H9 (cell line): ENCODE data around the gene DHX58. TPM values are rescaled to one million over a fixed set of nuclear protein-coding genes. Genes with fewer than 3 reads are reported as not detected.

Experiments
- DNase-seq: peaks from one replicate; pipeline ENCODE4 v3.0.0-alpha.2; 2017
- H2AFZ ChIP-seq: one replicate; pipeline ENCODE4 v1.6.1; 2013; ENCODE audit warnings: mild to moderate bottlenecking, low read length, control low read depth, moderate library complexity
- H2AK5ac ChIP-seq: 2 replicates; pipeline ENCODE4 v1.6.1; 2013; ENCODE audit warnings: low read length, control low read depth, mixed read lengths; ENCODE audit not compliant: insufficient read length
- H2BK120ac ChIP-seq: one replicate; pipeline ENCODE4 v1.6.1; 2013; ENCODE audit warnings: low read depth, mild to moderate bottlenecking, low read length, control low read depth, inconsistent platforms; ENCODE audit not compliant: poor library complexity, severe bottlenecking
- H2BK12ac ChIP-seq: 2 replicates; pipeline ENCODE4 v1.6.1; 2013; ENCODE audit warnings: low read length, control low read depth, mixed read lengths, low read depth; ENCODE audit not compliant: insufficient read length
- H2BK15ac ChIP-seq: 2 replicates; pipeline ENCODE4 v1.6.1; 2013; ENCODE audit warnings: low read depth, low read length, control low read depth
- H2BK20ac ChIP-seq: one replicate; pipeline ENCODE4 v1.6.1; 2013; ENCODE audit warnings: low read depth, mild to moderate bottlenecking, low read length, control low read depth, inconsistent platforms; ENCODE audit not compliant: poor library complexity, severe bottlenecking
- H2BK5ac ChIP-seq: 2 replicates; pipeline ENCODE4 v1.6.1; 2013; ENCODE audit warnings: low read length, control low read depth, mixed read lengths; ENCODE audit not compliant: insufficient read length
- H3K14ac ChIP-seq: 2 replicates; pipeline ENCODE4 v1.6.1; 2013; ENCODE audit warnings: low read length, control low read depth; ENCODE audit not compliant: insufficient read depth
- H3K18ac ChIP-seq: 2 replicates; pipeline ENCODE4 v1.6.1; 2013; ENCODE audit warnings: low read depth, mild to moderate bottlenecking, mixed read lengths, low read length, control low read depth; ENCODE audit not compliant: insufficient read length
- H3K23ac ChIP-seq: 2 replicates; pipeline ENCODE4 v1.6.1; 2013; ENCODE audit warnings: low read length, control low read depth, mixed read lengths, low read depth; ENCODE audit not compliant: insufficient read length
- H3K23me2 ChIP-seq: 2 replicates; pipeline ENCODE4 v1.6.1; 2013; ENCODE audit warnings: low read depth, mild to moderate bottlenecking, mixed read lengths, low read length, control low read depth; ENCODE audit not compliant: insufficient read length, poor library complexity, severe bottlenecking
- H3K27ac ChIP-seq: 2 replicates; pipeline ENCODE4 v1.5.1; 2013; ENCODE audit warnings: low read length, control low read depth, mixed read lengths, low read depth; ENCODE audit not compliant: insufficient read length
- H3K27me3 ChIP-seq: 2 replicates; pipeline ENCODE4 v1.6.1; 2013; ENCODE audit warnings: low read length, control low read depth, inconsistent platforms; ENCODE audit not compliant: insufficient read depth
- H3K4ac ChIP-seq: 2 replicates; pipeline ENCODE4 v1.6.1; 2013; ENCODE audit warnings: low read depth, mild to moderate bottlenecking, control low read depth, inconsistent platforms, low read length, moderate library complexity
- H3K4me1 ChIP-seq: 2 replicates; pipeline ENCODE4 v1.6.1; 2013; ENCODE audit warnings: low read length, control low read depth, inconsistent platforms; ENCODE audit not compliant: insufficient read depth
- H3K4me2 ChIP-seq: 2 replicates; pipeline ENCODE4 v1.6.1; 2013; ENCODE audit warnings: low read length, control low read depth, mixed read lengths; ENCODE audit not compliant: insufficient read length, insufficient read depth
- H3K56ac ChIP-seq: 2 replicates; pipeline ENCODE4 v1.6.1; 2013; ENCODE audit warnings: low read depth, mild to moderate bottlenecking, mixed read lengths, low read length, control low read depth; ENCODE audit not compliant: insufficient read length
- H3K79me1 ChIP-seq: 2 replicates; pipeline ENCODE4 v1.6.1; 2013; ENCODE audit warnings: low read depth, mild to moderate bottlenecking, moderate library complexity, low read length, control low read depth, inconsistent platforms; ENCODE audit not compliant: insufficient read depth, poor library complexity, severe bottlenecking
- H3K79me2 ChIP-seq: 2 replicates; pipeline ENCODE4 v1.6.1; 2013; ENCODE audit warnings: low read length, control low read depth, inconsistent platforms; ENCODE audit not compliant: insufficient read depth
- H3K9ac ChIP-seq: 2 replicates; pipeline ENCODE4 v1.6.1; 2013; ENCODE audit warnings: low read length, control low read depth, mixed read lengths; ENCODE audit not compliant: insufficient read length; ENCODE audit errors: extremely low read depth
- H3K9me3 ChIP-seq: one replicate; pipeline ENCODE4 v1.6.1; 2013; ENCODE audit warnings: low read depth, low read length, inconsistent platforms; ENCODE audit not compliant: control insufficient read depth
- H3T11ph ChIP-seq: one replicate; pipeline ENCODE4 v1.6.1; 2013; ENCODE audit warnings: mild to moderate bottlenecking, low read length, control low read depth, inconsistent platforms
- H4K20me1 ChIP-seq: one replicate; pipeline ENCODE4 v1.6.1; 2013; ENCODE audit not compliant: control insufficient read depth, insufficient read length, insufficient read depth
- H4K5ac ChIP-seq: 2 replicates; pipeline ENCODE4 v1.6.1; 2013; ENCODE audit warnings: low read depth, mild to moderate bottlenecking, mixed read lengths, low read length, control low read depth; ENCODE audit not compliant: insufficient read length
- H4K8ac ChIP-seq: replicated peaks from 2 replicates; pipeline ENCODE4 v1.6.1; 2013; ENCODE audit warnings: low read length, control low read depth, mixed read lengths, low read depth; ENCODE audit not compliant: insufficient read length
- H4K91ac ChIP-seq: 2 replicates; pipeline ENCODE4 v1.6.1; 2013; ENCODE audit warnings: low read depth, mild to moderate bottlenecking, moderate library complexity, mixed read lengths, low read length, control low read depth; ENCODE audit not compliant: insufficient read length
- H3K27ac Mint-ChIP-seq, 3 experiments: 2 replicates in 2 of 3; 3 replicates in 1 of 3; pipeline ENCODE4 v1.8.0; 2020 to 2021; ENCODE audit warnings: mixed read lengths in 3 of 3, mild to moderate bottlenecking in 1 of 3, moderate library complexity in 1 of 3
- H3K27me3 Mint-ChIP-seq: 2 replicates; pipeline ENCODE4 v1.8.0; 2021; ENCODE audit warnings: low read depth, mild to moderate bottlenecking, moderate library complexity, mixed read lengths
- H3K36me3 Mint-ChIP-seq, 3 experiments: 2 replicates in 2 of 3; 3 replicates in 1 of 3; pipeline ENCODE4 v1.8.0; 2020 to 2021; ENCODE audit warnings: low read depth in 3 of 3, mixed read lengths in 3 of 3; ENCODE audit not compliant: insufficient read depth in 1 of 3
- H3K4me1 Mint-ChIP-seq, 2 experiments: 2 replicates each; pipeline ENCODE4 v1.8.0; 2020; ENCODE audit warnings: mixed read lengths in 2 of 2
- H3K4me3 Mint-ChIP-seq, 2 experiments: 2 replicates in 1 of 2; 3 replicates in 1 of 2; pipeline ENCODE4 v1.8.0; 2020 to 2021; ENCODE audit warnings: mild to moderate bottlenecking in 2 of 2, mixed read lengths in 2 of 2, moderate library complexity in 1 of 2
- H3K9me3 Mint-ChIP-seq, 2 experiments: 2 replicates in 1 of 2; 3 replicates in 1 of 2; pipeline ENCODE4 v1.8.0; 2020; ENCODE audit warnings: mild to moderate bottlenecking in 2 of 2, mixed read lengths in 2 of 2, moderate library complexity in 1 of 2
- CTCF ChIP-seq: fragments of 200-600 bp; sonication (generic); conservative IDR thresholded peaks from 3 replicates; pipeline ENCODE4 v1.8.0; 2021; ENCODE audit warnings: antibody characterized with exemption, mild to moderate bottlenecking
- WGBS: extraction: QIAGEN DNeasy Blood & Tissue Kit; methylation state at CpG from one replicate; pipeline ENCODE4 v1.1.7; 2013; ENCODE audit warnings: missing lambda C conversion rate, low lambda C conversion rate, mixed read lengths; ENCODE audit not compliant: insufficient read length; ENCODE audit errors: extremely low coverage; 5-methylcytosine and 5-hydroxymethylcytosine counted together
- total RNA-seq: library from RNA; stranded (reverse); gene quantifications from 2 replicates; pipeline ENCODE4 v1.2.1, GENCODE V29; 2021

DHX58 gene
- total RNA-seq, 1 experiment from 2014 or later = 3.9 TPM

- no peaks in the 10 kb centered on the region for H3K9me3 Mint-ChIP-seq
- Histone ChIP-seq H3K14ac (no peak overlapping the region), H4K8ac (no peak overlapping the region), H4K5ac (no peak overlapping the region), H2BK12ac (no peak overlapping the region), H3K4me2 (no peak overlapping the region), H2BK5ac (no peak overlapping the region), H2BK20ac (no peak overlapping the region), H3K27ac (no peak overlapping the region), H3K4me1 (no peaks in the 10 kb centered on the region), H3K56ac (no peak overlapping the region), H3T11ph (no peak overlapping the region), H3K23me2 (no peaks in the 10 kb centered on the region), H3K27me3 (peaks cover 2% of the 10 kb centered on the region; the same call in 1 of the 2 replicates), H2AFZ (no peak overlapping the region), H3K79me2 (no peaks in the 10 kb centered on the region), H2BK120ac (no peak overlapping the region), H3K23ac (no peak overlapping the region), H2BK15ac (no peak overlapping the region), H4K20me1 (no peaks in the 10 kb centered on the region), H3K9ac (no peak overlapping the region), H4K91ac (no peak overlapping the region), H3K79me1 (no peaks in the 10 kb centered on the region), H2AK5ac (no peak overlapping the region), H3K4ac (no peak overlapping the region), H3K18ac (no peak overlapping the region), H3K9me3 (no peaks in the 10 kb centered on the region)
- peaks cover 10 to 15% of the 10 kb centered on the region in 2 experiments for H3K4me1 Mint-ChIP-seq
- H3K36me3 Mint-ChIP-seq = peaks cover 20 to 72% (median 54%) of the 10 kb centered on the region in 3 experiments; a peak in 6 of 7 replicates
- no peak for DNase-seq
- no peak for TF ChIP-seq CTCF
- no CpG with 5 or more reads among the region's 6 CpGs for WGBS
- no peak overlapping the region for H3K27ac Mint-ChIP-seq
- H3K27me3 Mint-ChIP-seq = no peaks in the 10 kb centered on the region
- H3K4me3 Mint-ChIP-seq = no peak overlapping the region
Observed at GRCh38 chr17:42127414-42127813, 14.9 kb upstream of the DHX58 start.
